DMS53 (cell line): ENCODE data around the gene DCC.
A peak's percentile ranks its signal among the peaks of the same experiment; 100 is the strongest.

Experiments
- DNase-seq: peaks from one replicate; lab custom pipeline; 2025; lab: John Stamatoyannopoulos, UW

DCC gene

DNA sequence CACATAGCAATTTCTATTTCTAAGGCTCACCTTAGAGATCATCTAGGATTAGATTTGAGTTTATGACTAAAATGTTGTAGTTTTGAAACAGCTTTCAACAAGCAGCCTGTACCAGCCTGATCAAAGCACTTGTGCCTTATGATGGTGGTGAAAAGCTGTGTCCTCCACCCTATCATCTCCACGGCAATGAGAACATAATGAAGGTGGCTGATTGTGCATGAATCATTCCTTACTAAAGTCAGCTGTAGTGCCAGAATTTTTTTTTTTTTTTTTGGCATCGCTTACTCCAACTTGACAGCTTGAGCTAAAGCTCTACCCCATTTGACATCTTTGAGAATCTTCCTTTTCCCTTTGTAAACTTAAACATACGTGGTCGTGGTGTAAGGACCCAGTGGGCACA lies 86.0 kb downstream of the DCC start:
- DNase-seq, result peak; percentile 51

DNA sequence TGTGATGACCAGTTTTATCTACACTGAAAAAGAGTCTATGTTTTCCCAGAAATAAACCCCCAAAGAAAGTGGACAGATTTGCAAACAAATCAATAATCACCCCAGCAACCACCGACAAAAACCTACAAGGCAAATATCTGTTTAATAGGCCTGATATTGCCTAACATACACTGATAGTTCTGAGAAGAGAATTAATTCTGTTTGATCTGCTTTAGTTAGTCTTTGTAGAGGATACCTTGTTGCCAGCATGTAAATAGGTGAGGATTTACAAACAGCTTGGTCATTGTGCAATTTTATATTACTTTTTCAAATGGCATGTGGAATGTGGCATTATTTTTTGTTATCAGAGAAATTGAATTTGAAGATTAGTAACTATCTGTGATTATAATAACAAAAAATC lies 86.5 kb downstream of the DCC start:
- no peak for DNase-seq

DNA sequence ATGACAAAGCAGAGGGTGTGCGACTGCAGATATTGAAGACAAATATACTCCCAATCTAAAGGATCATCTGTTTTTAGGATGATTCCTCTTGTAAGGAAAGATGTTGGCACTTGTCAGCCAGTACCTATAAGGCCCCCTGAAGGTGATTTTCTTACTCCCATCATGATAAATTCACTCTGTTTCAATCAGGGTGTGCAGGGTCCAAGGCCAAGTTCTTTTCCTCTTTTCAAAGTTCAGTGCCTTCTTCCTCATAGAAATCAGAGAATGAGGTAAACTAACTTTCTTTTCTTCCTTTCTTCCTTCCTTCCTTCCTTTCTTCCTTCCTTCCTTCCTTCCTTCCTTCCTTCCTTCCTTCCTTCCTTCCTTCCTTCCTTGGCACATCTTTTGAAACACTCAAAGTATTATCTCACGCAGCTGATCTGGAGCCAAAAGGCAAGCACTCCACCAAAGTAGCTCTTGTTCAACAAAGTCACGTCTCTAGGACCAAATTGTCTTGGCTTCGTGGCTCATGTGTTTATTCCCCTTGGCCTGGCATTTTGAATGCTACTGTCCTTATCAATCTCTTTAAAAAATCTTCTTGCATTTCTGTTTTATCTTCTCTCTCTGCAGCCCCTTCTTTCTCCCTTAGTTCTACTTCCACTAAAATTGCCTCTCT lies 87.7 kb downstream of the DCC start:
- no peak for DNase-seq

DNA sequence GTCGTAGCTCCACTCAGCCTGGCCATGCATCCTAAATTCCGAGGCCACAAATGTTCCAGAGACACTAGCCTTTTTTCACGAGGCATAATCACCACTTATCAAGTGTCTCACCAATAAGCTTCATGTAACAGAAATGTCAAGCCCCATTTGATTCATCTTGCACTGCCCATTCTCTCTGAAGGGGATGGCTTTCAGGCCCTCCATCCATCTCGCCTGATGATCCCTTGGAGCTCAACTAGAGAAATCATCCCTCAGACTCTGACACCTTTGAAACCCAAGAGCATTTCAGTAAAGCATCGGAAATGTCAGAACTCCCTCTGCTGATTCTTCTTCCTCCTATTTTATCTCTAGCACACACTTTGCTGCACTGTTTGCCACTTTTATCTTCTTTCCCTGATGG lies 91.7 kb downstream of the DCC start:
- DNase-seq, result no peak

DNA sequence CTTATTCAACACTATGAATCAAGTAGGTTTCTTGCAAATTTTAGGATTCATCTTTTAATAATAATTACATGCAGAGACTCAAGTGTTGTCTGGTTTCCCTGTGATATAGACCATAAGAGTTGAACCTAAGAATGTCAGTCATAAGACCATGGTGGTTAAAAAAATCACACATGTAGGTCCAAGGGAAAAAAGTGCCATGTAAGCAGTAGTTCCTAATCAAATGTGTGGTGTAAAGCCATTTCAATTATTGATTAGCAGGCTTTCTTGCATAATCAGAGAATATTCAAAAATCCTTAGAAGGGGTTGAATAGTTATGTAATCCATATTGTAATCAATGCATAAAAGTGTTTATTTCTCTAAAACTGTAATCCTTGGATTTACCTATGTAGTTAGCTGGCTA lies 93.8 kb downstream of the DCC start:
- no peak for DNase-seq

DNA sequence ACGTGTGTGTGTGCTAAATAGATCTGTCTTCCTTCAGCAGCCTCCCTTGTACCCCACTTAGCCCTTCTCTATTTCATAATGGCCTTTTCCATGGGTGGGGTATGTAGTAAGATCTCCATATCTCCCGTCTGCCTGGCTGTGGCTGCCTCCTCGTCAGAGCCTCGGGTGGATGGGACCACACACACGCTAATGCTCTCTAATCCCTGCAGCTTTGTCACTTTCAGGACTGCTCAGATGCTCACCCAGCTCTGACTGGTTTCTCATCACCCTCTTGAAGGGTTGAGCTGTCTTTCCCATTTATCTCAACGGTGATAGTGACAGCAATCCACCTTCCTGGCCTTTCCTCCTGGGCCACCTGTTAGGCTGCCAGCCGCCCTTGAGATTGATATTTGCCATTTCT lies 95.3 kb downstream of the DCC start:
- no peak for DNase-seq

DNA sequence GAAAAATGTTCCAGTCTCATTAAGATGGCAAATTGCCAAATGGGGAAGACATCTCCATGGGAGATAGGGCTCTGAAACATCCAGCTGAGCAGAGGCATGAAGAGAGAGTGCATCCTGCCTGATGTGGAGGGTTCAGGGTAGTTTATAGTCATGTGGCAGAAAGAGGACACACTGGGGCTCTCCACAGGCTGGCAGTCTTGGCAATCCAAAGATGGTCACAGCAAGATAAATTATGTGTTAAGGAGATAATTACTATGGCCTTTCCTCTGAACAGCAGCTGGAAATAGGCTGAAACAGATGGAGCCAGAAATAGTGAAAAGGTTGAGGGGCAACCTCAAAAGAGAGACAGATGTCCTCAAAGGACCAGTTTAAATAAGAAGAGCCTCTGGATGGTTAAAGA lies 97.2 kb downstream of the DCC start:
- DNase-seq, result no peak

DNA sequence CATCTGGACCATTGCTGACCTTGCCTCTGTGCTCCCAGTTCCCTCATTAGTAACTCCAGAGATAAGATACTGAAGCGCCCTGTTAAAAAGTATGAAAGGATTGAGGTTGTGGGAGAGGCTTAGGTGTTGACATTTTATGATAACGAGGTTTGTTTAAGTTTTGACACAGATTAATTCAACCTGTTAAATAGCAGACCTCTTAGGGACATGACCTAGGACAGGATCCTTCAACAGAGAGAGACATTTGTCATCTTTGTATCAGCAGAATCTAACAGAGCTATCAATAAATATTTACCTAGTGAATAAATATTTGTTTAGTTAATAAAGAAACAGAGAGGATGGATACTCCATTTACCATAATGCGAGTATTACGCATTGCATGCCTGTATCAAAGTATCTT lies 99.5 kb downstream of the DCC start:
- peak; percentile 94 for DNase-seq

DNA sequence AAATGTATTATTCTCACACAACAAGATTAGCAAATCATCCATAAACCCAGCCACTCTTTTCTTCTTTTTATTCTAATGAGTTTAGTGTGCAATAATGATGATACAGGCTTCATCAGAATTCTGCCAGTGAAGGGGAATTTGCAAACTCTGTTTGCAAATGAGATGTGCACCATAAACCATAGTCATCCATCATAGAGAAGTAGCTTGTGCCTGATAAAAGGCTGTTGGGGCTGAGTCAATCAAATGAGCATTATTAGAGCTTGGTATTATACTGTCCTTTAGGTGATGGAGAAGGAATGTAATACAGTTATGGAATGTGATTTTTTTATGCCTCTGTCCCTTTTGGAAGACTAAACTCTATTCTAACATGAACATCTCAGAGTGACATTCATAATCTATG lies 101.8 kb downstream of the DCC start:
- no peak for DNase-seq

DNA sequence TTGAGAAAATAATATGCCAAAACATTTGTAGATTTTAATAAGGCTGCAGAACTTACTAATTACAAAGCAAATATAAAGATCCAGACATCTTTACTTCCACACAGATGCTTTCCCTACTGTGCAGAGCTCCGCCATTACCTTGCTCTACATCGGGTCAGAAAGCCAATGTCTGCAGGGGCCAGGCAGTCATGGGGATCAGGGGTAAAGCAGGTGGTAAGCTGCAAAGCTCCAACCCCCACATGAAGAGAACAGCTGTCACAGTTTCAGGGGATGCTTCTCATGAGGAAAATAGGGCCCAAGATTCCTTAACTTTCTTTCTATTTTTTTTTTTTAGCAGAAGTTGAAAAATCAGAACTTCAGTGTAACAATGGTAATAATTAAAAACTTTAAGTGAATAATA lies 102.7 kb downstream of the DCC start:
- no peak for DNase-seq

DNA sequence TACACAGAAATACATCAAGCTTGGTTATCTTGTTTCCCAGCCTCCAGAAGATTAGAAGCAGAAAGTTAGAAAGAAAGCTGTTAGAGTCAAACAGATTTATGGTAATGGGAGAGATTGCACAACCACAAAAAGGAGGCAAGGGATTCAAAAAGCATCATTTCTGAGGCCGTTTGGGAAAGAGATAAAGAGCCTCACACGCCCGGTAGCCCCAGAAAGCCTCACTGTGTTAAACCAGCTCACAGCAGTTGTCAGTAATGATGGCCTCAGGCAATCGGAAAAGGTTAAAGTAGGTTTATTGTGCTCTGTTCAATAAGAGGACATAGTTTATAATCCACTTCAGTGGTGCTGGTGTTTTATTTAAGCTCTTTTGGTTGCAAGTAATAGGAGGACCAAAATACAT lies 111.3 kb downstream of the DCC start:
- DNase-seq, result no peak

DNA sequence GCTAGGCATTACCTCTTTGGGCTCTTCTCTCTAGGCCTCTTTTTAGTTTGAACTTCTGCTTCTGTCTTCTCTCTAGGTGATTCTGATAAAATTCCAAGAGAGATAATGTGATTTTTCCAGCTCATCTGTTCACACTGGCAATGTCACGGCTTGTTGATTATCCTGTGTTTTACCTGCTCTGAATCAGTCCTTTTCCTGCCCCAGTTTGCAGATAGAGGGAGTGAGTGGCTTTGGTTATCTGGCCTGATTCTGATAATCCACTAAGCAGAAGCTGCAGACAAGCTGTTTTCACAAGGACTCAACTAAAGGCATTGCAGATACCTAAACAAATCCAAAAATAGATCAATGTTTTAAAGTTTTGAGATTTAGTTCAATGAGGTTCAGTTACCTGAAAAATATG lies 111.9 kb downstream of the DCC start:
- peak; percentile 26 for DNase-seq

DNA sequence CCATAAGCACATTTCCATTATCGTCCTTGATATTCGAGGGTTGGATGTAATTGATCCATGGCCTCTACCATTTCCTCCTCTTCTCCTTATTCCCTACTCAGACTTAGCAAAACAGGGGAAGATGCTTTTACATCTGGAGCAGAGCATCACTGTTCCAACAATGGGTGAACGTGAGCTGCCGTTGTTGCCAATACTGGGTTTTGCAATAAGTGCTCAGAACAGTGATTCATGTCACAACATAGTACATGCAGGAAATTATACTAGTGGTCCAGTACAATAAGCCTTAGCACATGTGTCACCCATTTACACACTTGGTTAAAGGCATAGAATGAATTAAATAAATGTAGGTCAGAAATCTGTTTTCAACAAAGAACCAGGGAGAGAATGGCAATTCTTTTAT lies 112.4 kb downstream of the DCC start:
- DNase-seq, result no peak

DNA sequence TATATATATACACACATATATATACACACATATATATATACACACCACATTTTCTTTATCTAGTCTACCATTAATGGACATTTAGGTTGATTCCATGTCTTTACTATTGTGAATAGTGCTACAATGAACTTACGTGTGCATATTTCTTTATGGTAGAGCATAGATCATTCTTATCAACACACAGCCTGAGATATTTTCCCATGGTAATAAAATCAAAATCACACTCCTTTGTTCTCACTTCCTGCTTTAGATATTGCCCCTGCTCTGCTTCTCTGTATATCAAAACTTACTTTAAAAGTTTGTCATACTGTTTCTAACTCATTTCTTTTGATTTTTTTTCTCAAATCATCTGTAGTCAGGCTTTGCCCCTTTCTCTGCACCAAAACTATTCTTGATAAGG lies 119.9 kb downstream of the DCC start:
- DNase-seq, result no peak

DNA sequence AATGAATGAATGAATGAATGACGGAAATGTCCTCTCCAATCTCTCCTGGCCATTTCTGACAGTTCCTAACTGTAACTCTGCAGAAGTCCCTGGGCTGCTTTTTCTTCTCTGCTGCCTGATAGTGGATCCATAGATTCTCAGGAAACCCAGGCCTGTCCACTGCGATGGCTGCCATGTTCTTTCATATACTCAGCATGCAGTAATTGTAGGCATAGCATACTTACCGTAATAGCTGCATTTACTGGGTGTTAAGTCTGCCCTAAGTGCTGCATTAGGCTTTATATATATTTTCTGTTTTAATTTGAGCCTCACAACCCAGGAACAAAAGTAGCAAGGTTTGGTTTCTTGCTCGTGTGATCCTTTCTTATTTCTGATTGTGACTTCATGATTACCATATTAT lies 122.9 kb downstream of the DCC start:
- DNase-seq, result no peak

DNA sequence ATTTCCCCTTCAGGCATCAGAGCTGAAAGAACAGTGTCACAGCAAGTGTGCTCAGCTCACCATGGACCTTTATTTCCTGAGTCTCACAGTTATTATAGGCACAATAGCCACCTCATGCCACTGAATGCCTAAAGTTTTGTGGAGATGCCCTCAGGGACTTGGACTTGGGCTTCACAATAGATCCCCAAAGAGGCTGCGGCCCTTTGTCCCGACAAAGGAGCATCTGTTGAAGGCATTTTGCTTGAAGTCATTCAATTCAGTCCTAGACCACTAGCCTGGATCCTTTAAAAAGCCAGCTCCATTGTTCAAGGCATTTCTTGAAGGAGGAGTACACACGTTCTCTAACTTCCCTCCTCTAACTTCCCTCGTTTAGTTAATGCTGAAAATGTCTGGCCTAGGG lies 125.4 kb downstream of the DCC start:
- no peak for DNase-seq

DNA sequence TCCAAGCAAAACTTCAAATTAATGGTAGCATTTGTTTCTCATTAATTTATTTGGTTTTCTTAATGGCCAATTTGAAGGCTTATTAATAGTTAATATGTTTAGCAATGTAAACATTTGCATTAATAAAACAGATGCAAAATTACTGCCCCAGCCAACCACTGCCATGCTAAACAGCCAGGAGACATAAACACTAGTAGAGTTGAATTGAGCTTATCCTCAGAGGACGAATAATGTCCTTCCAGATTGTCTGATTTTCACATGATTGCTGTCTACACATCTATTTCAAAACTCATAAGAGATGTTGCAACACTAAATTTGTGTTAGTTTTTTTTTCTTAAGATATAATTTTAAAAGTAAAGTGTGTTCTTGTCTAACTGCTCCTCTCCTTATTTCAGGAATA lies 128.5 kb downstream of the DCC start:
- DNase-seq, result no peak

DNA sequence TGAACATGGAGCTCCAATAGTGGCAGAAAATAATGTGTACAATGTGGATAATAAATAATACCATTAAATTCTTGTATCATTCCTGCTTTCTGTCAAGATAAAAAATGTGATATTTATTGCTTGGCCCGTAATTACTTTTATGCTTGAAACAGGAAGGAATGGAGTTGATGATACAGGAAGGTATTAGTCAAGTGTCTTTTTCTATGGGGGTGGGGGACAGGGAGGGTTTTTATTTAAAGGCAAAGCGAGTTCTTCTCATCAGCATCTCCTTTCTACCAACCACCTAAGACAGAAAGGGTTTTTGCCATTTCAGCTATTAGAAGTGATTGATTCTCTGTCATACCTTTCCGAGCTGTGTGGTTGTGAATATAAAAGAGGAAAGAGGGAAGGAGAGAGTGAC lies 135.3 kb downstream of the DCC start:
- no peak for DNase-seq

DNA sequence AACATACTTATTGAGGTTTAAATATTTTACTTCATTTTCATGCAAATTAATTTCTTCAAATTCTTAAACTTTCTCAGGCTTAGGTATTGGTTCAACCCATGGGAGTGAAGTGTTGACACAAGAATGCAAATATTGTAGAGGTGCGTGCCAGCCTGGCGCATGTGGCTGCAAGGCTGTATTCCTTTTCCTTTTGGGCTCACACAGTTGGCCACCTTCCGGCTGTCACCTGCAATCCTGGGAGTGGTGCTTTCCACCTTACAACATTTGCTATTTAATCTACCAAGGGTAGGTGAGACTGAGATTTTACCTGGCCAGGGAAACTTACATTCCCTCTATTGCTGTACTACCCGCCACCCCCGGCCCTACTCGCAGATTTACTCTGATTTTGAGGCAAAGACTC lies 141.1 kb downstream of the DCC start:
- peak; percentile 93 for DNase-seq

DNA sequence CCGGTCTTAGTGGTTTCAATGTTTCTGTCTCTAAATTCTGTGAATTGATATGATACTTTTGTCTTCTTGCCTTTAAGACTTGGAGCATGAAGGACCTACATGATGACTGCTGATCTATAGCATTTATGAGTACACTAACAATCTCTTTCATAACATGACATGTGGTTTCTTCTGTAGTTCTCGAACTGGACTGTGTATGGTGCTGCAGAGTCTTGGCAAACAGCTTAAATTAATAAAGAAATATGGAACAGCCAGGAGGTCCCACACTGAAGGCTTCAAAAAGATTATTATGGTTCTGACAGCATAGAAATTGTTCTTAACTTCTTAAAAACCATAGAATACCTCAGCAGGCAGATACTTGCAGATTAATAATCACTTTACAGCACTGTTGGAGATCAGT lies 145.0 kb downstream of the DCC start:
- DNase-seq, result peak; percentile 61

DNA sequence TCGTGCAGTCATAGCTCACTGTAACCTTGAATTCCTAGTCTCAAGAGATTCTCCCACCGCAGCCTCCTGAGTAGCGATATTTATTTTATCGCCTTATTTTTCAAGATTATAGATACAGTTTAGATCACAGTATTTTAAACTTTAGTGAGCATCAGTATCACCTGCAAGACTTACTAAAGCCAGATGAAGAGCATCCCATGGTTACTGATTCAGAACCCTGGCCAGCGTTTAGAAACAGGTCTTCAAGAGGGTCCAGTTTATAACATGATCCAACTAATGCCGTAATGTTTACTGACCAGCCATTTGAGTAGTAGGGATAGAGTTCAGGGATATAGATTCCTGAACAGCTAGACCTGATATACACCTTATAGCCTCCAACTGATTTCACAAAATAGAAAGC lies 146.1 kb downstream of the DCC start:
- no peak for DNase-seq

DNA sequence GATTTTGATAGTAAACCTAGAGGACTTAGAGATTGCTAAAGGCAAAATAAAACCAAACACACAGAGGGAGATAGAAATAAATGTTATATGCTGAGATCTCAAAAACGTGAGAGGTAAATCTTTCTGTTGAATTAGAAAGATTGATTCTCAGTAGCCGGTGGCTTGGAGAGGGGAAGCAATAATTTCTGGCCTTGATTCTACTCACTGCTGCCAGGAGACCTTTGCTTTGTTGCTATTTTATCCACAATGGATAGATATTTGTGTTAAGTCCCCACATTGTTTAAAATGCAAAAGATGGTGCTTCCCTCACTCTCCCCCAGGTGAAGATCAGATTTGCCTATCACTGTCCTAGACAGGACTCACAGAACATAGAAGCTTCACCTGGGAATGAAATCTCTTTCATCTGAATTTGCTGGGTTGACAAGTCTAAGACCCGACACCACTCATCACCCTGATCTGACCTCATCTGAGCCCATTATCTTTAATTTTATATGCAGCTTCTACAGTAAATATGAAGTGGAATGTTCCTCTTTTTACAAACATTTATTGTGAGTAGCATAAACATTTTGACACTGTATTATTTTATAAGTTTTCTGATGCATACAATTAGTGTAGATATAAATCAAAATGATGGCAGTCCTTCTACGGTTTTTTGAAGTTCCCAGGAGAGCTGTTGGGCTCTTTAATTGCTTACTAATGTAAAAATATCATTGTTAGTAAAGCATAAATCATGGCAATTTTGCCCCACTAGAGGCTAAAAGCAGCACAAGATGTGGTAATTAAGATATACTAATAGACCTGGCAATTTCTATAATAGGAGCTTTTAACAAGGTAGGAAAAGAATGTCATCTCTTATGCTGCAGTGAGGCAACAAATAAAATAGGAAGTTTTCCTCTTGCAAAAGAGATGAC lies 149.7 kb downstream of the DCC start:
- DNase-seq, result no peak

DNA sequence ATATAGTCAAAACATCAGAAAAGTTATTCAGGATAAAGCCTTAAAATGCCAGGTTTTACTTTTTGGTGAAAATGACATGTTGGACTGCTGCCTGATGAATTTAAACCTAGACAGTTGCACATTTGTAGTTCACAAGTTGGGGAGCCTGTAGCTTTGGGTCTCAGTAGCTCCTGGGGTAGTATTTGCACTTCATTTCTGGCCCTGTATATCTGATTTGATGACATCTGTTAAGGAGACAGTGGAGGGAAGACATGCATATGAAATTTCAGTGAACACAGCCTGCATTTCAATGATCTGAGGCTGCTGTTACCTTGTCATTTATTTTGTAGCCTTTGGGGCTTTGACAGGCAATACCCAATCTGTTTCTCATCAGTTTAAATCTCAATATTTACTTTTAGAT lies 156.4 kb downstream of the DCC start:
- DNase-seq, result no peak

DNA sequence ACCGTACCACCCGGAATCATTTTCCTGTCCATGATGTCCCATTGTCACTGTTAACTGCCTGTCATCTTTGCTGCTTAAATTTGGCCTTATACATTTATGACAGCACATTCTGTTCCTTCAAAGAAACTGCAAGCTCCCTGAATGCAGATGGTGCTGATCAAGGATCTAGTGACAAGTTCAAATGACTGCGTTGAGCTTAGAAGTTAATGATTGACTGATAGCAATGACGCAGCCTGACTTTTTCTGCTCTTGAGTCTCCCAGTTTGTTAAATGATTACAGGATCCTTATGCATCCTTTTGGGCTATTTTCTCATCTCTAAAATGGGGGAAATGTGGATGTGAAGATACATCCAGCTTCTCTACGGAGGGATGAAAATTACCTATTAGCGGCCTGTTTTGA lies 159.0 kb downstream of the DCC start:
- DNase-seq, result peak; percentile 98
